GM19035 (cell line): ENCODE results near the gene CDH23.
A peak's percentile ranks its signal among the peaks of the same experiment; 100 is the strongest.

Experiments used
- ATAC-seq: cut with Tn5 transposase; IDR thresholded peaks from one replicate; pipeline ENCODE4 v1.9.1; 2021; ENCODE audit not compliant: unreplicated experiment

The CDH23 gene

GRCh38 chr10:71778071-71778825 is 381.5 kb downstream of the CDH23 start:
- no peak for ATAC-seq

- no peak for ATAC-seq
Measured at GRCh38 chr10:71779641-71780040, 382.9 kb downstream of the CDH23 start.

- no peak for ATAC-seq
Measured at GRCh38 chr10:71780156-71780555, 383.4 kb downstream of the CDH23 start.

DNA sequence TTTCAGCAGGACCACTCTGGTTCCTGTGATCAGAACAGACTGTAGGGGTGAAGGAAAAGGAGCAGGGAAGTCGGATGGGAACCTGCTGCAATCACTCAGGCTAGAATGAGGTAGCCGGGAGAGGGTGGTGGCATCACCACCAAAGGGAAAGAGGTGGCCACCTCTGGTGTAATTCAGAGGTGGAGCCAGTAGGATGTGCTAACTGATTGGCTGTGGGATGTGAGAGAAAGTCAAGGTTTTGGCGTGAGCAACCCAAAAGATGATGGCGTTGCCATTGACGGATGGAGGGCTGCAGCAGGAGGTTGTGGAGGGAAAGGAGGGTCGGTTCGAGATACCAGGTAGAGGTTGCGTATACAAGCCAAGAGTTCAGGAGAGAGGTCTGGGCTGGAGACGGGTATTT is 384.0 kb downstream of the CDH23 start:
- no peak for ATAC-seq

DNA sequence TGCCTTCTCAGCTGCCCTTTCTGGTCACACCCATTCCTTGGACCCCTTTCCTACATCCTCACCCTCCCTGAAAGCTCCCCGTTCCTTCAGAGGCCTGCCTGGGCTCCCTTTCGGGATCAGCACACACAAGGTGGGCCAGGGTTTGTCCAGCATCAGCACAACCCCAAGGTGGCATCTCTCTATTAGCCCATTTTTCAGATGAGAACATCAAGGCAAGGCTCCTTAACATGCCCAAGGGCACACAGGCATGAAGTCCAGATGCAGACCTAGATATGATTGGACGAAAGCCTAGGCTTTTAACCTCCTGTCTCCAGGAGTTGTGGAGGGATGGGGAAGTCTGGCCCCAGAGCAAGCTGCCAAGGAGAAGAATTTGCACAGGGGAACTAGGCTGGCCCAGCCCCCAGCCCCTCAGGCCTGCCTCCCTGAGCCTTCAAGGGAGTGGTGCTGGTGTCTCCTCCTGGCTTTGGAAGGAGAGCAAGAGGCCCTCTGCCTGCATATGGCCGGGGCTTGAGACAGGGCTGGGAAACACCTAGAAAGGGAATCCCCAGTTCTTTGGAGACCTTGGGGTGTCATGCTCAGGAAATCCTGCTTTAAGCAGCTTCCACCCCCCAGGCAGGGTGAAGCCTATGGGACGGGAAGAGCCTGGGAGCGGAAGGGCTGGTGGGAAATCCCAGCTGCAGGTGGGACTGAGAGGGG is 385.6 kb downstream of the CDH23 start:
- no peak for ATAC-seq

GRCh38 chr10:71782917-71783490 is 386.3 kb downstream of the CDH23 start:
- ATAC-seq, result no peak

DNA sequence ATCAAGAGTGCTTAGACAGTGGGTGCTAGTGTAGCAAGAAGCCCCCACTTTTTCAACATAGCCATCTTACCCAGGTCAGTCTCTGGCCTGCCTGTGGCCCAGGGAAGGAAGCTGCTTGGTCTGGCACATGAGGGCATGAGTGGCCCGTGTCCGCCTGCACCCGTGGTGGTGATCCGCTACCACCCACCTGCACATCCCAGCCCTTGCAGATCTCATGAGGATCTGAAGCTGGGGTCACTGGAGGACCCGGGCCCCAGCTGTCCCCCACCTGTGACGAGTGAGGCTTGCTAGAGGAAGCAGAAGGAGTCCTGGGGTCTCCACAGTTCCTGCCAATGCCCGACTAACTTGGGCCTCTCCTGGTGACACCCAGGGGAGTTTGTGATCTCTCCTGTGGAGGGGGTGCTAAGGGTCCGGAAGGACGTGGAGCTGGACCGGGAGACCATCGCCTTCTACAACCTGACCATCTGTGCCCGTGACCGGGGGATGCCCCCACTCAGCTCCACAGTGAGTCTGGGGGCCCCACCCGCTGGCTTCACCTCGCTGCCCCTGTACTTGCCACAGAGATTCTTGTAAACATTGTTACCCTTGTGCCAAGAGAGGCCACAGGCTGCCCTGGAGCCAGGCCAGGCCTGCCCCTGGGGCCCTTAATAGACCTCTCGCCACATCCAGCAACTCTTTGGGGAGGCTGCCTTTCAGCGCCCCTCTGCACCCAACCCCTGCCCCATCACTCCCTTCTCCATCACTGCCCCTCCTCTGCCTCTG is 387.4 kb downstream of the CDH23 start:
- ATAC-seq, result no peak

DNA sequence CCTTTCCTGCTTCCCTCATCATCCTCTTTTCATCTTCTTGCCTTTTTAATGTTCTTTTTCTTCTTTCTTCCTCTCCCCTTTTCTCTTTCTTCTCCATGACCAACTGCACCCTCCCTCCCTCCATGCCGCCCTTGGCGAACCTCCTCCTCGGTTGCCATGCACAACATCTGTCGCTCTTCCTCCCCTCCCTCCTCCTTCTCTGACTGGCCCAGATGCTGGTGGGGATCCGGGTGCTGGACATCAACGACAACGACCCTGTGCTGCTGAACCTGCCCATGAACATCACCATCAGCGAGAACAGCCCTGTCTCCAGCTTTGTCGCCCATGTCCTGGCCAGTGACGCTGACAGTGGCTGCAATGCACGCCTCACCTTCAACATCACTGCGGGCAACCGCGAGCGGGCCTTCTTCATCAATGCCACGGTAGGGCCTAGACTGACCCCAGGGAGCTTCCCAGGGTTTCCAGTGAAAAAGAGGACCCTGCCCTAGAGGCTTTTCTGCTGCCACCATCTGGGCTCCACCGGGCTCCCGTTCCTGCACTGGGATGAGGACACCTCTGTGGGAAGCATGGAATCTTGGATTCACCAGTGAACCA is 388.1 kb downstream of the CDH23 start:
- no peak for ATAC-seq

GRCh38 chr10:71788954-71789353 is 392.2 kb downstream of the CDH23 start:
- no peak for ATAC-seq

DNA sequence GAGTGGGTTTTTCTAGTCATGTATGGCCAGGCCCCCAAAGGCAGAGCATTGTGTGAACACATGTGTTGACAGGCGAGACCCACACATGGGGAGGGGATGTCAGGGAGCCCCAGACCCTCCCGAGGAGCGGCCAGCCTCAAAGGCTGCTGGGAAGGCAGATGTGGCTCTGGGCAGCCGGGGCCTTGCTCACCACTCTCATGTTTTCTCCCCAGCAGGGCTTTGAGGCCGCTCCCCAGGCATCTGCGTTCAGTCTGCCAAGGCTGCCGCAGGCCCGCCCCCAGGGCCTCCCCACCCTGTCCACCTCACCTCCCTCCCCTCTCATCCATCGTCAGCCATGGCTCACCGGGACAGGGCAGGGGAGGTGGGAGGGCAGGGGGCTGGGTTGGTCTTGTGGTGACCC is 393.2 kb downstream of the CDH23 start:
- no peak for ATAC-seq

DNA sequence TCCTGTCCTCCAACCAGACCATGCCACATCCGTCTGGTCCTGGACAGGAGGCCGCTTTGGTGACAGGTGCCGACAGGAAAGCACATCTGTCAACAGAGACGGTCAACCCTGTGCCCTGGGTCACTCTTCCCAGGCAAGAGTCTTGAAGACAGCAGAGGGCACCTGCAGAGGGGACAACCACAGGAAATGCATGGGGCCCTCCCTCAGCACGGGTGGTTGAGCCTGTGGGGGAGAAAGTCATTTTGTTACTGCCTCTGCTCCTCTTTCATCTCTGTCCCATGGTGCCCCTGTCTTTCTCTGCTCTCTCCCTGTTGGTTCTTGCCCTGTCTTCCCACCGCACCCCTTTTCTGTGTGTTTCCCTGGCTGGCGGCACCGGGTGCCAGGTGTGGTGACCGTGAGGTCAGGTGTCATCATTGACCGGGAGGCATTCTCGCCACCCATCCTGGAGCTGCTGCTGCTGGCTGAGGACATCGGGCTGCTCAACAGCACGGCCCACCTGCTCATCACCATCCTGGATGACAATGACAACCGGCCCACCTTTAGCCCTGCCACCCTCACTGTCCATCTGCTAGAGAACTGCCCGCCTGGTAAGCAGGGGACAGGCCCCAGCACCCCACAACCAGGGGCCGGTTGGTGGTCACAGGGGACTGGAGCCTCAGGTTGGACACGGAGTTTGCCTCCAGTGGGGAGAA is 394.2 kb downstream of the CDH23 start:
- no peak for ATAC-seq

GRCh38 chr10:71795248-71795647 is 398.5 kb downstream of the CDH23 start:
- ATAC-seq, result no peak

GRCh38 chr10:71796749-71797405 is 400.2 kb downstream of the CDH23 start:
- no peak for ATAC-seq

- ATAC-seq, result no peak
Measured at GRCh38 chr10:71797533-71798307, 401.0 kb downstream of the CDH23 start.

DNA sequence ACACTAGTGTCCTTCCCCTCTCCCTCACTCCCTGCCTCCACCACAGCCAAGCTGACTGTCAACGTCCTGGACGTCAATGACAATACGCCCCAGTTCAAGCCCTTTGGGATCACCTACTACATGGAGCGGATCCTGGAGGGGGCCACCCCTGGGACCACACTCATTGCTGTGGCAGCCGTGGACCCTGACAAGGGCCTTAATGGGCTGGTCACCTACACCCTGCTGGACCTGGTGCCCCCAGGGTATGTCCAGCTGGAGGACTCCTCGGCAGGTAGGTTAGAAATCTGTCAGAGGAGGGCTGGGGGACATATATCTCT is 401.5 kb downstream of the CDH23 start:
- no peak for ATAC-seq

DNA sequence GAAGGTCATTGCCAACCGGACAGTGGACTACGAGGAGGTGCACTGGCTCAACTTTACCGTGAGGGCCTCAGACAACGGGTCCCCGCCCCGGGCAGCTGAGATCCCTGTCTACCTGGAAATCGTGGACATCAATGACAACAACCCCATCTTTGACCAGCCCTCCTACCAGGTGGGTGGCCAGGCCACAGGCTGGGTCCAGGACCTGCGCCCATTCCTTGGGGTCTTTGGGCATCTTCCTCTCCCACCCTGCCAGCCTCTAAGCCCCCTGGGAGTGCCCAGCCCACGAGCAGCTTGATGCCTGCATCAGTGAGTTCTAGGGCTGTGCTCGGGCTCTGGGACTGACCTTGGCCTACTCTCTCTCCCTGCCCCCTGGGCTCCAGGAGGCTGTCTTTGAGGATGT is 402.4 kb downstream of the CDH23 start:
- ATAC-seq, result no peak

DNA sequence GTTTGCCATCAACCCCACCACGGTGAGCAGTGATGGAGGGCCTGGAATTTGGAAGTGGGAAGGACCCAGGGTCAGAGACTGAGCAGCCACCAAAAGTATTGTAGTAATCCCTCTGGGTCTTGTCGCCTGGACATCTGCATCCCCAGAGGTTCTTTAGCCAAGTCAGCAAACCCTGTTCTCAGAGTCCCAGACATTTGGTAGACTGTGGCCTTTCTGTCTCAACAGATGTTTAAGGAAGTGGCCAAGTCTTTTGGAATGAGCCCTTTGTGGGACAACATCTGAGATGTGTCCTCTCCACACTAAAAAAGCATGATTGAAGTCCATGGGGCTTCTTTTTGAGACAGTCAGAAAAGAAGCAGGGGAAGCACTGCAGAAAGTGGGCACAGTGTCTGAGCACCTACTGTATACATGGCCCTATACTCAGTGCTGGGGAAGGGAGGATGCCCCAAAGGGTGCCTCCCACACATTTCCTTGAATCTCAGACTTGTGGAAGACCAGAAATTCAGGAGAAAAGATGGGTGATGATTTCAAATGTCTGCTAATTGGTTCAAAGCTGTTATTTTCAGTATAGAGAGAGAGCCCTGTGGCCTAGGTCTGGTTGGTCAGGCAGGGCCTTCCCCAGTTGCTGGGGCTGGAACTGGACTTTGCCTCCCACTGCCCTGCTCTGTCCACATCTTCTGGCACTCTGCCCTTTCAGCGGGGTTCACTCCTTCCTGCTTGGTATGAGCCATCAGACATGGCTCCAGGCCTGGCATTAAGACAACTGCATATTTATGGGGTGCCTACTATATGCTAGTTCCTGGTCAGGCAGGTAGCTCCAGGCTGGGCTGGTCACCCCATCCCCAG is 403.1 kb downstream of the CDH23 start:
- no peak for ATAC-seq

GRCh38 chr10:71801361-71801760 is 404.6 kb downstream of the CDH23 start:
- peak; percentile 88 for ATAC-seq

GRCh38 chr10:71802235-71802634 is 405.5 kb downstream of the CDH23 start:
- ATAC-seq, result no peak
